Calu3 (cell line): Measurements from ENCODE around the gene GTF2B. TPM values are rescaled to one million over a fixed set of nuclear protein-coding genes. Genes with fewer than 3 reads are reported as not detected.
"Not testable (repeated sequence)": the region's sequence is repeated elsewhere in the genome, so short reads cannot be mapped to it uniquely, and the experiment has no call there.

Experiments used
- BruUV-seq: library from RNA; stranded (reverse); fragments of 400-500 nt; replicated peaks from 2 replicates; lab custom pipeline; 2021; lab: Mats Ljungman, UMichigan
- CTCF ChIA-PET: fragments of 300-600 bp; sonication (Branson Sonifier 250); formaldehyde crosslinking; loops from one replicate; lab custom pipeline; 2022; ENCODE audit warnings: antibody characterized with exemption; lab: Charles Lee
- DNase-seq: peaks from one replicate; pipeline ENCODE4 v3.0.0; 2022
- H3K27ac Mint-ChIP-seq: one replicate; pipeline ENCODE4 v1.8.0; 2022; ENCODE audit warnings: mixed read lengths; ENCODE audit not compliant: unreplicated experiment
- H3K27me3 Mint-ChIP-seq: one replicate; pipeline ENCODE4 v1.8.0; 2022; ENCODE audit warnings: mixed read lengths; ENCODE audit not compliant: unreplicated experiment
- H3K36me3 Mint-ChIP-seq: one replicate; pipeline ENCODE4 v1.8.0; 2022; ENCODE audit warnings: mild to moderate bottlenecking, moderate library complexity, mixed read lengths; ENCODE audit not compliant: insufficient read depth, unreplicated experiment
- H3K4me1 Mint-ChIP-seq: one replicate; pipeline ENCODE4 v1.8.0; 2022; ENCODE audit warnings: mild to moderate bottlenecking, low read depth, mixed read lengths; ENCODE audit not compliant: unreplicated experiment
- H3K4me3 Mint-ChIP-seq: one replicate; pipeline ENCODE4 v1.8.0; 2022; ENCODE audit warnings: mild to moderate bottlenecking, low read depth, moderate library complexity, mixed read lengths; ENCODE audit not compliant: unreplicated experiment
- H3K9me3 Mint-ChIP-seq: one replicate; pipeline ENCODE4 v1.8.0; 2022; ENCODE audit warnings: low read depth, mixed read lengths; ENCODE audit not compliant: unreplicated experiment
- intact Hi-C: fragments of 100-400 bp; cut with micrococcal nuclease; formaldehyde crosslinking; loops from one replicate; pipeline ENCODE4 v1.10.0; 2022; ENCODE audit not compliant: unreplicated experiment
- total RNA-seq: library from RNA; stranded (reverse); gene quantifications from 2 replicates; pipeline ENCODE4 v1.2.3, GENCODE V29; 2022
- TF ChIP-seq, protein P1 (sequence below): fragments of 200-600 bp; IDR thresholded peaks from one replicate; pipeline ENCODE4 v1.8.0; 2022; ENCODE audit warnings: antibody characterized with exemption; ENCODE audit not compliant: unreplicated experiment

GTF2B gene
- total RNA-seq, 1 experiment from 2014 or later: 39.3 TPM

DNA sequence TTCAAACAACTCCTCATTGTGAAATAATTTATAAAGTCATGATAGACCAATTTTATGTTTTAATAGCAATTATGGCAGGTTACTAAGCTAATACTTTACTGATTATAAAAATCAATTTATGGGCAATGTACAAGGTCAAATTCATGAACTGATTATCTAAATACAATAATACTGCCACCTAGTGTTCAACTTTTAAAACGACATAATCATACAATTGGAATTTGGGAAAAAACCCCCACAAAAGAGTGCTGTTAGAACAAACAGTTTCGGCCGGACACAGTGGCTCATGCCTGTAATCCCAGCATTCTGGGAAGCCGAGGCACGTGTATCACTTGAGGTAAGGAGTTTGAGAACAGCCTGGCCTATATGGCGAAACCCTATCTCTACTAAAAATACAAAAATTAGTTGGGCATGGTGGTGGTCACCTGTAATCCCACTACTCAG lies 14.0 kb downstream of the GTF2B start:
- Mint-ChIP-seq H3K27ac (no peak overlapping the region), H3K9me3 (no peaks in the 10 kb centered on the region), H3K36me3 (peaks cover 24% of the 10 kb centered on the region), H3K27me3 (no peaks in the 10 kb centered on the region), H3K4me3 (no peak overlapping the region), H3K4me1 (peaks cover 15% of the 10 kb centered on the region)
- DNase-seq: no peak
- CTCF ChIA-PET: no interaction called here
- no TSS peak for BruUV-seq
- intact Hi-C loops: loop anchor here (1.0 to 2.0 kb wide), 2 partner anchors 141 to 223 kb away; no protein-coding TSS in a partner anchor
- TF ChIP-seq, protein P1, sequence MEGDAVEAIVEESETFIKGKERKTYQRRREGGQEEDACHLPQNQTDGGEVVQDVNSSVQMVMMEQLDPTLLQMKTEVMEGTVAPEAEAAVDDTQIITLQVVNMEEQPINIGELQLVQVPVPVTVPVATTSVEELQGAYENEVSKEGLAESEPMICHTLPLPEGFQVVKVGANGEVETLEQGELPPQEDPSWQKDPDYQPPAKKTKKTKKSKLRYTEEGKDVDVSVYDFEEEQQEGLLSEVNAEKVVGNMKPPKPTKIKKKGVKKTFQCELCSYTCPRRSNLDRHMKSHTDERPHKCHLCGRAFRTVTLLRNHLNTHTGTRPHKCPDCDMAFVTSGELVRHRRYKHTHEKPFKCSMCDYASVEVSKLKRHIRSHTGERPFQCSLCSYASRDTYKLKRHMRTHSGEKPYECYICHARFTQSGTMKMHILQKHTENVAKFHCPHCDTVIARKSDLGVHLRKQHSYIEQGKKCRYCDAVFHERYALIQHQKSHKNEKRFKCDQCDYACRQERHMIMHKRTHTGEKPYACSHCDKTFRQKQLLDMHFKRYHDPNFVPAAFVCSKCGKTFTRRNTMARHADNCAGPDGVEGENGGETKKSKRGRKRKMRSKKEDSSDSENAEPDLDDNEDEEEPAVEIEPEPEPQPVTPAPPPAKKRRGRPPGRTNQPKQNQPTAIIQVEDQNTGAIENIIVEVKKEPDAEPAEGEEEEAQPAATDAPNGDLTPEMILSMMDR: no peak

DNA sequence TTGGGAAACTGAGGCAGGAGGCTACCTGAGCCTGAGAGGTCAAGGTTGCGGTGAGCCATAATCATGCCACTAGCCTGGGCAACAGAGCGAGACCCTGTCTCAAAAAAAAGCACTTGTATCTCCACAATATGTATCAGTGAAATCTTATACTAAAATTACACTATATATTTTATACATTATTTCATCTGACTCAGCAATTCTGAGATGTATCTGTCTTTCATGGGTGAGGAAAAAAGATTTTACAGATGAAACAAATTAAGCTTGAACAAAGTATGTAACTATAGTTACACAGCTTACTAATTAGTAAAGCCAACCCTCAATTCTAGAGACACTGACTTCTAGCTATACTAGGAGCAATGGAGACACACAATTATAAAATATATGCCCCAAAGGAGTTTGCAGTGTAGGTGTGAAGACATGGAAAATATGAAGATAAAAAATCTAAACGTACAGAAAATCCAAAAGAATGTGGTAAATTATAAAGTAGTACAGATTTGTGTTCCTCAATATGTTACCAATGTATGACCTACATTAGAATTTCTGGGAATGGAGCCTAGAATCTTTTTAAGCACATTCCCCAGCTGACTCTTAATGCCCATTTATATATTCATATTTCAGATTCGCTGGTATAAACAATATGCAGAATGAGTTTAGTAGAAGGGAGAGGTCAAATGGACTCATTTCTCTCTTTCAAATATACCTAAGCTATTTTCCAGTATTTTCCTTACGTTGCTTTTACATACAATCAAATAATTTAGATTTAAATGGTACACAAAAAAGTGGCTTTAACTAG lies 14.6 kb downstream of the GTF2B start:
- Mint-ChIP-seq H3K27me3 (no peaks in the 10 kb centered on the region), H3K4me3 (no peak overlapping the region), H3K9me3 (no peaks in the 10 kb centered on the region), H3K36me3 (peaks cover 17% of the 10 kb centered on the region), H3K27ac (no peak overlapping the region), H3K4me1 (peaks cover 9% of the 10 kb centered on the region)
- TF ChIP-seq, protein P1: no peak
- intact Hi-C loops: loop anchor here (1.0 to 2.0 kb wide), 2 partner anchors 140 to 222 kb away; no protein-coding TSS in a partner anchor
- CTCF ChIA-PET: no interaction called here
- no TSS peak for BruUV-seq
- no peak for DNase-seq

DNA sequence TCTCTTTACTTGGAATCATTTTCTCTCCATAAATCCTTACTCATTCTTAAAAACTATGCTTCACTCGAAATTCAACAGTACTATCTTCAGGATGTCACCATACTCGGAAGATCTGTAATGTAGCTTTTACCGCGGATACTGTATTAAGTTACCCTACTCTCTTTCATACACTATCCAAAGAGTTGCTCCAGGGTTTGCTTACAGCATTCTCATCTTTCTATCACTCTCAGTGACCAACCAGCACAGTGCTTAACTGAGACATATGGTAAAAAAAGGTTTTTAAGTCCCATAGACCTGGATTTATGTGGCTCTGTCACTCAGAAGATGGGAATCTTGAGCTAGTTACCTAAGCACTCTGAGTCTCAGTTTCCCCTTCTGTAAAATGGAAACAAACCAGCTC lies 15.8 kb downstream of the GTF2B start:
- CTCF ChIA-PET: no interaction called here

DNA sequence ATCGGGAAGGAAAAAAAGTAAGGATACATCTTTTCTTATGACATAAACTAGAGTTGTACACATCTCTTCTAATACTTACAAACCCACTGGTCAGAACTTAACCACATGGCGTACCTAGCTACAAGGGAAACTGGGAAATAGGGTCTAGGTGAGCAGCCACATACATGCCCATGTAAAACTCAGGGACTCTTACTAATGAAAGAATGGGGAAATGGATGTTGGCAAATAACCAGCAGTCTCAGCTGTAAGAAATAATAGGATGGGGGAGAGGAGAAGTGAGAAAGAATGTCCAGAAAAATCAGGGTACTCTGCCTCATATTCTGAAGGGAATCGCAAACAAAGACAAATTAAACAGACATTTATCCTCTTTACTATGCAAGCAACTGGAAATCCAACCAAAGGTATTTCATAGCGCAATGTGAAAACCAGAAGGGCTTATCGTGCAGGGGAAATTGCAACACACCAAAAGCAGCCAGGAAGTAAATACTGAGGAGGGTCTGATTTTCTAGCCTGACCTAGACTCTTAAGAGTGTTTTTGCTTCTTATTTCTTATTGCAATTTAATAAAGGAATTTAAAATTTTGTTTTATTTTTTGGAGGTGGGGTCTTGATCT lies 17.5 kb downstream of the GTF2B start:
- no TSS peak for BruUV-seq
- Mint-ChIP-seq H3K27me3 (no peaks in the 10 kb centered on the region), H3K4me1 (peaks cover 9% of the 10 kb centered on the region), H3K4me3 (no peak overlapping the region), H3K9me3 (no peaks in the 10 kb centered on the region), H3K27ac (no peak overlapping the region), H3K36me3 (peaks cover 3% of the 10 kb centered on the region)
- CTCF ChIA-PET: interaction anchor here (0.6 kb wide), 2 partner anchors 10 to 15 kb away, joined by 3 to 10 read pairs; no protein-coding TSS in a partner anchor
- TF ChIP-seq, protein P1: no peak
- intact Hi-C loops: no loop called here
- no peak for DNase-seq

More for the DNA sequence above, 15.8 kb downstream of the GTF2B start:
- H3K27ac Mint-ChIP-seq: no peak overlapping the region
- peaks cover 9% of the 10 kb centered on the region for H3K4me1 Mint-ChIP-seq
- intact Hi-C loops: loop anchor here (1.0 kb wide), 1 partner anchor 72 kb away; no protein-coding TSS in a partner anchor
- H3K36me3 Mint-ChIP-seq: peaks cover 14% of the 10 kb centered on the region
- TF ChIP-seq, protein P1: no peak
- no peak overlapping the region for H3K4me3 Mint-ChIP-seq
- no peak for DNase-seq
- H3K9me3 Mint-ChIP-seq: no peaks in the 10 kb centered on the region
- no TSS peak for BruUV-seq
- H3K27me3 Mint-ChIP-seq: no peaks in the 10 kb centered on the region

DNA sequence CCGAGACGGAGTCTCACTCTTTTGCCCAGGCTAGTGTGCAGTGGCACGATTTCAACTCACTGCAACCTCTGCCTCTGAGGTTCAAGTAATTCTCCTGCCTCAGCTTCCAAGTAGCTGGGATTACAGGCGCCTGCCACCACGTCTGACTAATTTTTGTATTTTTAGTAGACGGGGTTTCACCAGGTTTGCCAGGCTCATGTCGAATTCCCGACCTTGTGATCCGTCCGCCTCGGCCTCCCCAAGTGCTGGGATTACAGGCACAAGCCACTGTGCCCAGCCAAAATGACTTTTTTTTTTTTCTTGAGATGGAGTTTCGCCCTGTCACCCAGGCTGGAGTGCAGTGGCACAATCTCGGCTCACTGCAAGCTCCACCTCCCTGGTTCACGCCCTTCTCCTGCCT lies 21.7 kb downstream of the GTF2B start:
- H3K36me3 Mint-ChIP-seq, H3K4me3 Mint-ChIP-seq, H3K4me1 Mint-ChIP-seq, H3K9me3 Mint-ChIP-seq, intact Hi-C loops, H3K27me3 Mint-ChIP-seq, H3K27ac Mint-ChIP-seq, DNase-seq, CTCF ChIA-PET, BruUV-seq: not testable (repeated sequence)
